ENCODE data around the gene HDHD5.

DNA sequence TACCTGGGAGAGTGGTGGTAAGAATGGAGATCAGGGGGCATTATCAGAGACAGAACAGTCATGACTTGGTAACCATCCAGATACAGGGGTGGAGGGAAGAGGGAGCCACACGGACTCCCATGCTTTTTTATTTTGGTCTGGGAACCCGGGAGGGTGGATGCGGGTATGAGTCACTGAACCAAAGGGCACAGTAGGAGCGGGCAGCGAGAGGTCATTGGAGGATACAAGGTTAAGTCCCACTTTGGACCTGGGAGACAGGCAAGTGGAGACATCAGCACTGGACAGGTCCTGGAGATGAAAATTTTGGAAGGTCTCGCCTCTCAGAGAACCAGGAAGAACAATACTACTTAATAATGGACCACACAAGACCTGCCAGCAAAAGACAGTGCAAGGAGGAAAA lies 6.7 kb downstream of the HDHD5 start:
- TF ChIP-seq ZNF274 (IDR thresholded peaks at IDR 0.05; ENCODE audit: low read depth, low read length) (no peak), SUZ12 (IDR thresholded peaks at IDR 0.05; ENCODE audit: extremely low read depth, insufficient read depth, insufficient read length) (no peak)

All from NT2/D1 (cell line).